GM18505 (cell line): ENCODE results near the gene ZBTB45.

Source experiments
- ATAC-seq: cut with Tn5 transposase; IDR thresholded peaks from one replicate; pipeline ENCODE4 v1.9.1; 2021; ENCODE audit not compliant: unreplicated experiment
- POLR2A ChIP-seq: IDR thresholded peaks from 4 replicates; pipeline ENCODE4 v1.6.1; 2011; ENCODE audit warnings: borderline replicate concordance; ENCODE audit not compliant: insufficient read depth, insufficient read length; ENCODE audit errors: extremely low read depth

ZBTB45 gene

GRCh38 chr19:58538257-58539168, 18.9 kb upstream of the ZBTB45 start:
- no peak for ATAC-seq
- TF ChIP-seq POLR2A = no peak

- ATAC-seq = no peak
- no peak for TF ChIP-seq POLR2A
Measured at GRCh38 chr19:58536852-58537798, 17.5 kb upstream of the ZBTB45 start.

DNA sequence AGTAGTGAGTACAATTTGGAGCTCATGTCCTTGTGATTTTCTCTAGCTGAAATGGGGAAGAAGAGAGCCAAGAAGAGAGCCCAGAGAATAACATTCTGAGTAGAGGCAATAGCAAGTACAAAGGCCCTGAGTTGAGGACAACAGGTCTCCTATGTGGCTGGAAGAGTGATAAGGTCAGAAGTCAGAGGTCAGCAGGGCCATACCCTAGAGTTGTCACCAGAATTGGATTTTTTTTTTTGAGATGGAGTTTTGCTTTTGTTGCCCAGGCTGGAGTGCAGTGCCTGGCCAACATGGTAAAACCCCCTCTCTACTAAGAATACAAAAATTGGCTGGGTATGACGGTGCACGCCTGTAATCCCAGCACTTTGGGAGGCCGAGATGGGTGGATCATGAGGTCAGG, 16.2 kb upstream of the ZBTB45 start:
- ATAC-seq = no peak
- no peak for TF ChIP-seq POLR2A

- no peak for ATAC-seq
- TF ChIP-seq POLR2A = no peak
Measured at GRCh38 chr19:58531034-58531840, 11.6 kb upstream of the ZBTB45 start.

DNA sequence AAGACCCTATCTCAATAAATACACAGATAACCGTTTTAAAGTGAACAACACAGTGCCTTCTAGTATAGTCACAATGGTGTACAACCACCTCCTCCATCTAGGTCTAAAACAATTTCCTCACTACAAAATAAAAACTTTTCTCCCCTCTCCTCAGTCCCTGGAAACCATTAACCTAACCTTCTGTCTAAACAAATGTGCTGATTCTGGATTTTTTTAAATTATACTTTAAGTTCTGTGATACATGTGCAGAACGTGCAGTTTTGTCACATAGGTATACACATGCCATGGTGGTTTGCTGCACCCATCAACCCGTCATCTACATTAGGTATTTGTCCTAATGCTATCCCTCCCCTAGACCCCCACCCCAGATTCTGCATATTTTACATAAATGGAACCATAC, 9.8 kb upstream of the ZBTB45 start:
- ATAC-seq = no peak
- TF ChIP-seq POLR2A = no peak

DNA sequence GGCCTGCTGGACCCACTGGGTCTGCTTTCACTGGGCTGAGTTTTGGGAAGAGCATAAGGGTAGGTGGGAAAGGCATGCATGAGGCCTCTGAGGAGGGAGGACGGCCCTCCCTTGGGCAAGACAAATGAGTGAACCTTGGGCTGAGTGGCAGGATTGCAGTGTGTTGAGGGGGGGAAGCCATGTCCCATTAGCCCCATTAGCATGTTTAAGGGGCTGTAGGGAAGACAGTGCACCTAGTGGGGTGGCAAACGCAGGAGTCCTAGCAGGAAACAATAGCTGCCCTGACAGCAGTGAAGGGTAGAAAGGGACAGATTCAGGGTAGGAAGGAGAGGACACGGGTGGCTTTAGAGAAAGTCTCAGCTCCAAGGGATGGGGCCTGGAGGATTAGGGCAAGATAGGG, 3.1 kb upstream of the ZBTB45 start:
- TF ChIP-seq POLR2A = no peak
- no peak for ATAC-seq

GRCh38 chr19:58521651-58522050, 2.0 kb upstream of the ZBTB45 start:
- TF ChIP-seq POLR2A = no peak
- ATAC-seq = no peak

DNA sequence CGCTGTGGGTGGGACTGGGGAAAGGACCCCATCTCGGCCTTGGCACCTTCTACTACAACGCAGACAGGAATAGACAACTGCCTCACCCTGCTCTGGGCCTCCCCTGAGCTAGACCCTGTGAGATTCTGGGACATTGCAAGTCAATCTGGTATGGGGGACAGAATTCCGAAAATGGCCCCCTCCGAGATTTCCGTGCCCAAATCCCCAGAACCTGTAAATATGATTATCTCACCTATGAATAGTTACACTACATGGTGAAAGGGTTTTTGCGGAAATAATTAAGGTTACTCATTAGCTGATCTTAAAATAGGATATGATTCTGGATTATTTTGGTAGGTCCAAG, 618 bp upstream of the ZBTB45 start:
- no peak for ATAC-seq
- TF ChIP-seq POLR2A = no peak

GRCh38 chr19:58519087-58519354, 589 bp downstream of the ZBTB45 start:
- ATAC-seq = peak; percentile 3
- no peak for TF ChIP-seq POLR2A

DNA sequence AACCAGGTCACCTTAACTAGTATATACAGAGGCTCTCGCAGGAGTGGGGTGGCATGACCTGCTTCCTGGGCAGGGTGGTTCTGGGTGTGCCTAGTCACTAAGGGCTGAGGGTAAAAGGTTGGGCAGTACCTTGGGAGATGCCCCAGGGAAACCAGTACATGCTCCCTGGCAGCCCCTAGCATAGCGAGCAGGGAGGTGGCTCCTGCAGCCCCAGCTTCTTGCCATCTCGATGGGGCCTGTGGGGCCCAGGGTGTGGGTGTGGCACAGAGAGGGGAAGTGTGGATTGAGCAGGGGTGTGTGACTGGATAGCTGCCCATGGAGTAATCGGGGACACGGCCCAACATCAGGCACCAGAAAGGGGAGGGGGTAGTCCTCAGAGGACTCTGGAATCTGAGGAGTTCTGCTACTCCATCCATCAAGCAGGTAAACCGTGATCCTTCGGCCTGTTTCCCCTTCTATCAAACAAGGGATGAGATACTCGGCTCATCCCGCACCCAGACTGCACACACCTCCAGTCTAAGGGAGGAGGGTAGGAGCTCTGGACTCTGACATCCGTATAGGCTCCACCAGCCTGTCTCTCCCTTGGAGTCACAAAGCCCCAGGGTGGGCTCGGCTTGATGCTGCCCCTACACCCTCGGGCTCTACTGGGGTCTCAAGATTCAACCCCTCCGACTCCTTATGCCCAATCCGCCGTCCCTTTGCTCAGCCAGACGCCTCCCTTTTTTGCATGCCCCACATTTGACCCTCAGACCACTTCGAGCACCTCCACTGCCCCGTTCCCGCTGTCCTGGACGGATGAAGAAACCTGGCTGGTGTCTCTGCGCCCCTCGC, 1.1 kb downstream of the ZBTB45 start:
- no peak for TF ChIP-seq POLR2A
- ATAC-seq = no peak

- ATAC-seq = no peak
- TF ChIP-seq POLR2A = no peak
Measured at GRCh38 chr19:58516964-58517833, 2.4 kb downstream of the ZBTB45 start.

- no peak for ATAC-seq
- TF ChIP-seq POLR2A = no peak
Measured at GRCh38 chr19:58516246-58516836, 3.3 kb downstream of the ZBTB45 start.

GRCh38 chr19:58515259-58515658, 4.4 kb downstream of the ZBTB45 start:
- TF ChIP-seq POLR2A = no peak
- ATAC-seq = no peak
